HT1080 (cell line): ENCODE measurements around the gene FRMPD2. TPM values are rescaled to one million over a fixed set of nuclear protein-coding genes. Genes with fewer than 3 reads are reported as not detected.
"Not testable (repeated sequence)": the region's sequence is repeated elsewhere in the genome, so short reads cannot be mapped to it uniquely, and the experiment has no call there.

ENCODE experiments used
- DNase-seq: peaks from one replicate; pipeline ENCODE4 v3.0.0-alpha.2; 2015; ENCODE audit warnings: low read depth
- total RNA-seq: library from RNA; depleted of rRNA; stranded (reverse); fragments of >200 nt; shearing (Covaris generic); gene quantifications from 2 replicates; pipeline ENCODE4 v1.2.3, GENCODE V29; 2014

FRMPD2 gene
- total RNA-seq, 1 experiment from 2014 or later = not detected

DNA sequence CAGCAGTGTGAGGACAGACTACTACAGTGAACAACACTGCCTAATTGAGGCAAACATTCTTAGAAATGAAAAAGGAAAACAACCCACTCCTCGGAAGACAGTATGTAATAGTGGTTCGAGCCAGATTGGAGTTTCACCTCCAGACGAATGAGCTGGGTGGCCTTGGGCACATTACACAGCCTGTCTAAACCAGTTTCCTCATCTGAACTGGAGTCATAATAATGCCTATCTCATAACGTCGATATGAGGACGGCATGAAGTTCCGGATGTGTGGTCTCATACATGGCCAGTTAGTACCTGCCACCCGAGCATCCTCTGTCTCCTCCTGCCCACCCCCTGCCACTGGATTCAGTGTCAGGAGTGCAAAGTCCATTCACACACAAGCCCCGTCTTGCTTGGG is 15.8 kb upstream of the FRMPD2 start:
- DNase-seq = no peak

DNA sequence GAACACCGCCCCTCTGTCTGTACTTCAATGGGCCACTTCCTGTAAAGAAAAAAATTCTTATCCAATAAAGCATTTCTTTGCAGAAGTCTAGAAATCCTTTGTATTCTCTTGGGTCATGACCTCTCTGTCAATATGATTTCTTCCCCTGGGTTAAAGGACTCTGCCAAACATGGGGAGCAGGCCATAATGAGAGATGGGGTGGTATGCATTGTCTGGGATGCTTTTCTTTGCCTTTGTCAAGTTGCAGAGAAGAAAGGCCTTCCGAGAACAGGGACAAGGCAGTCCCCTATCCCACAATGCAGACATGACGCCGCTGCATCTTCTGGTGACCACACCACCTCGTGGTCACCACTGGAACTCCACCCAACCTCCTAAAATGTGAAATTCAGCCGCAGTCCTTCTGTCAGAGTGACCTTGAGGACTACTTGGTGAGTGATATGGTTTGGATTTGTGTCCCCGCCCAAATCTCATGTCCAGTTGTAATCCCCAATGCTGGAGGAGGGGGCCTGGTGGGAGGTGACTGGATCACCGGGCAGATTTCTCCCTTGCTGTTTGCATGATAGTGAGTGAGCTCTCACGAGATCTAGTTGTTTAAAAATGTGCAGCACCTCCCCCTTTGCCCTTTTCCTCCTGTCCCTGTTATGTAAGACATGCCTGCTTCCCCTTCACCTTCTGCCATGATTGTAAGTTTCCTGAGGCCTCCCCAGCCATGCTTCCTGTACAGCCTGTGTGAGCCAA is 15.2 kb upstream of the FRMPD2 start:
- peak; percentile 51 for DNase-seq

GRCh38 chr10:48288661-48289060 is 14.2 kb upstream of the FRMPD2 start:
- no peak for DNase-seq

DNA sequence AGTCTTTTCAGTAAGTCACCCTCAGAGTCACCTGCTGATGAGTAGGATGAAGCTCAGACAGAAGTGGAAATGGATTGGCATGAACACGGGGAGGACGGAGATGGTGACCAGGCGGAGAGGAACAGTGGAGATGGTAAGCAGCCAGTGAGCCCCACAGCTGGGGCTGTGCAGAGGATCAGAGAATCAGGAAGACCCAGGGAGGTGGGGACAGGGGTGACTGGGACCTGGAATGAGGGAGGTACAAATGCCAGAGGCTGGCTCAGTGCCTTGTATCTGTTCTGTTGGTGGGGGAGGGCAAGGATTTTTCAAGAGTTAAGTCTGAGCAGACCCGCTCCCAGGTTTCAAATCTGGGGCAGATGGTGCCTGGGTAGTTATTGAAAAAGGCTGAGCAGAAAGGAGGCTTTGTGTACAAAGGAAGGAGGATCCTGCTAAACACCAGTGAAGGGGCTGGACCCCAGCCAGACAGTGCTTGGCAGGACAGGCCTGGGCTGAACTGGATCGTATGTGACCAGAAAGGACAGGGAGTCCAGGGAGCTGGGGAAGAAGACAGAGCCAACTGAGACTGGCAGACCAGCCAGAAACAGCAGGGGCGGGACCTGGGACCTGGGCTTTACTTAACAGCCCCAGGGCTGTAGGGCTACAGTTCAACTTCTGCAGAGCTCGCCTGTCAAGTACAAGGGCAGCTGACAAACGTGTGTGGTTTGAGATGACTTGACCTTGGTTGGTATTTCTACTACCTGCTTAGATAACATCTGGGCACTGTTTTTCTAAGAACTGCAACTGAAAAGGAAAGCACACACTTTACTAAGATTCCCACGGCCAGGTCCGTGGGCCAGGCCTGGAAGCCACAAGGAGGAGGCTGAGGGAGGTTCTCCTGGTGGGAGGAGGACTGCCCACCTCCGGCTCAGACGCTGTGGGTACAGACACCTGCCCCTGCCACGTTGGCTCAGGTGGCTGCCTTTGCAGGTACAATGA is 13.2 kb upstream of the FRMPD2 start:
- no peak for DNase-seq

DNA sequence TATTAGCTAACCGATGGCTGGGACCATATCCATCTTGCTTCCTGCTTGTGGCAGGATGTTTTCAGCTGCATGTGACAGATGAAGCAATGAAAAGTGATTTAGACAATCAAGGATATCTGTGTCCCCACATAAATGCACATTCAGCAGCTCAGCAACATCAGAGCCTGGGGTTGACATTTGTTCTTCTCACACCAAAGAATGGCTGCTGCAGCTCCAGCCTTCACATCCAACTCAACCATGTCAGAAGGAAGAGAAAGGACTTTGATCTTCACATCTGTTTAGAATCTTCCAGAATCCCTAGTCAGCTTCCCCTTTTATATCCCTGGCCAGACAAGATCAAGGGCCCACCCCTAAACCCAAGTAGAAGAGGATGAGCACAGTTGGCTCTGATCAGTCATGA is 11.9 kb upstream of the FRMPD2 start:
- no peak for DNase-seq

GRCh38 chr10:48285710-48286109 is 11.2 kb upstream of the FRMPD2 start:
- DNase-seq = no peak

- DNase-seq = no peak
These were observed 10.3 kb upstream of the FRMPD2 start for GRCh38 chr10:48284811-48285210.

DNA sequence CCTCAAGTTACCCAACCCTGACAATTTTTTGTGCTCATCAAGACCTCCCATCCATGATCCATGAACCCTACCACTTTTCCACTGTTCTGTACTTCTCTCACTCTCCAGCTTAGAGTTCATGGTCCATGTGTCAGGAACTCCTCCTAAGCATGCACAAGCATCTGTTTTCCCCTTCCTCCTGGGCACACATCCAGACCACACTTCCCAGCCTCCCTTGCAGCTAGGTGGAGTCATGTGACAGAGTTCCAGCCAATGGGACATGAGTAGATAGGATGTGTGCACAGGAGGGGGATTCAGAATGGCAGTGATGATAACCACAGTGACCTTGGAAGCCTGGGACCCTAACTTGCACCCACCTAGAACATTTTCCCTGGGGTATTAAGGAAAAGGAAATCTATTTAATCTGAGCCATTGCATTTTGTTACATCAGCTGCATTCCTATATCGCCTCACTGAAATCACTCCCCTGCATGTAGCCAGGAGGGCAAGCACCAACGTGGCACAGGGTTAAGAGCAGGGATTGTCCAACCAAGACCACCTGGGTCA is 9.6 kb upstream of the FRMPD2 start:
- DNase-seq = no peak

DNA sequence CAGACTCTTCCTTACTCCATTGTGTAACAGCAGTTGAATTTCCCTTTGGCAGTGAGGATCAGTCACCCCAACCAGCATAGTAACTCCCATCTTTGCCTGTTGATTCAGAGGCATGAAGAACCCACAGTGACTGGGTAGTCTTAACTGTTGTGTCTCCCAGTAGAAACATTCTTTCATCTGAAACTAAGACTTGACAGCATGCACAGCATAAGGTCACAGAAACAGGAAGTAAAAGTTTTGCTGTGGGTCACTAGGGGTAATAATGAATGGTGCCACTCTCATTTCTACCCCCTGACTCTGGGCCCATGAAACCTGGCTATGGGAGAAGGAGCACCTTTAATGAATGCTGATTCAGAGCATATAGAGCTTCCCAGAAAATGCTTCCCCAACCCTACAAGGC is 8.3 kb upstream of the FRMPD2 start:
- DNase-seq = no peak

- not testable (repeated sequence) for DNase-seq
These were observed 7.2 kb upstream of the FRMPD2 start for GRCh38 chr10:48281697-48282096.

- DNase-seq = no peak
These were observed 4.7 kb upstream of the FRMPD2 start for GRCh38 chr10:48279081-48279751.

- no peak for DNase-seq
These were observed 2.6 kb upstream of the FRMPD2 start for GRCh38 chr10:48277093-48277492.

DNA sequence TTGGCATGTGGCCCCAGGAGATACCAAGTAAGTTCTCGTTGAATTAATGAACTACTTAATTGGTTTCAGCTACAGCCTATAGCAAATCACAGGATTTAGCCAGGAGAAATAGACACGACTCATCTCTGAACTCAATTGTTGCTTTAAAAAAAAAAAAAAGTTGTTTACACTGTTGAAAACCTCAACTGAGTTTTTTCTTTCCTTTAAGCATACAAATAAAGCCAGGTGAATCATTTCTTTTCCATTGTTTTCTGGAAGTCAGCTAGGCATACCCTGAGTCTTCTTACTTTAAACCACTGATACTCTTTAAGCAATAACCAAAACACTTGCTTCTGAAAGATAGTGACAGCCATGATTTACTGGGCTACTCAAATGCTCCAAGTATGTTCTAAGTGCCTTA is 755 bp downstream of the FRMPD2 start:
- DNase-seq = no peak

GRCh38 chr10:48272682-48273081 is 1.8 kb downstream of the FRMPD2 start:
- no peak for DNase-seq

DNA sequence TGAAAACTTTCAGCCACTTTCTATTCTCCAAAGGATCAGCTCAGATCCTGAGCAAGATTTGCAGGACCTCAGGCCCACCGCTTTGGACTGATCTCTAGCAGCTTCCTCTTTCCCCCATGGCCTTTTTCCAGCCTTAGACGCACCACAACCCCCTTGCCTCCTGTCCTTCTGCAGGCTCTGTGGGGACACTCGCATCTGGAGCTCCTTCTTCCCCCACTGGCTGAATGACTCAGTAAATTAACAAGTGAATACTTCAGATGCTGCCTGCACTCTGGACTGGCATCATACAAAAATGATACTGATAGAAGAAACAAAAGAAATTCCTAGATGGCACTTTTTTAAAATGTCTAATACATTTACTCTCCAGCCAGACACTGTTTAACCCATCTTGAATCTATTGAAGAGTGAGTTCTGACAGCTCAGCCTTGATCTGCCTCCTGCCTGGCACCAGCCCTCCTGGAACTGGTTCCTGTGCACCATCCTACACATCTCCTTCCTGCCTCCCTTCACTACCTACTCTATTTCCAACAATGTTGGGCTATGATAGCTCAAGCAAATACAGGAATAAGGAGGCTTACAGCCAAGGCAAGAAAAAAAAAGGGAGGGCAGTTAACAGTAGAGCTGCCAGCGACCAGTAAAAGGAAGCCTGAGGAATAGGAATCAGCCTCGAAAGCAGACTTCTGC is 3.3 kb downstream of the FRMPD2 start:
- no peak for DNase-seq

DNA sequence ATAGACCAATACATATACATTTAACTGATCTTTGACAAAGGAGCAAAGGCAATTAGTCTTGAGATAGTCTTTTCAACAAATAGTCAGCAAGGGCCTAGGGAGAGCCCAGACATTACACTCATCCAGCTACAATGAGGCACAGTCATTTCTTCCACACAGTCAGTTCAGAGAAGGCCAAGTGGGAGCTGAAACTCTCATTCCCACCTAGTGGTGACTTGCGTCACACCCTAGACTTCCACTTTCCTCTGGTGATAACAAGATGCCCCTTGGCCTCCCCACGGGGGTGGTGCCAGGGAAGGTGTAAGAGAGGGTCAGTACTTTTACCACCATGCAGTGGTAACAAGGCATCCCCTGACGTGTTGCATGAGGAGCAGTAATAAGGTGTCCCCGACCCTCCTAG is 8.0 kb downstream of the FRMPD2 start:
- no peak for DNase-seq

DNA sequence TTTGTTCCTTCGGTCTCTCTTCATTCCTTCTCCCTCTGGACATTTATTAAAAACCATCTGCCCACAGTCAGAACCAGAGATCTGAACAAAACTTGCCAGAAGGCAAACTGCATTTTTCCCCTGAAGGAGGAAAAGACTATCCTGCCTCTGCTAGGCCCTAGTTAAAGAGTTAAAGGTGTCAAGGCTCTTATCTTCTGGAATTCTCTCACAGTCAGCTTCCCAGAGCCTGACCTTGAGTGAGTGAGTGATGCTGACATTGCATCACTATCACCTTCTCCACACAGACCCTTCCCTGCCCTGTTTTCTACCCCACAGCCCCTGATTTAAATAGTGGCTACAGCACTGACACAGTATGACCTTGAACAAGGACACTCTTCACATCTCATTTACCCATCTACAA is 16.4 kb downstream of the FRMPD2 start:
- no peak for DNase-seq

- no peak for DNase-seq
These were observed 17.0 kb downstream of the FRMPD2 start for GRCh38 chr10:48257407-48257961.

DNA sequence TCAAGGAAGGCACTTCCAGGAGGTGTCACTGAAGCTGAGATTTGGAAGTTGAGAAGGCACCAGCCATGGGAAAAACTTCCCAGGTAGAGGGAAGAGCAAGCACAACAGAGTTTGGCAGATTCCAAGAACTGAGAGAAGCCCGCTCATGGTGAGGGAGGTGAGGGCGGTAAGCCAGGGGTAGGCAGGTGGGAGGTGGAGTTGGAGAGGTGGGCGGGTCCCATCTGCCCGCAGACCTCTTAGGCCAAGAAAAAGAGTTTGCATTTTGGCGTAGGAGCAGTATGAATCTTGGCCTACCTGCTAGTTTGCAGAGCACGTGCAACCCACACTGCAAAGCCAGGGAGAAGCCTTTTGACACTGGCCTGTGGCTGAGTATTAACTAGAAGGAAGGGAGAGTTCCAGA is 18.8 kb downstream of the FRMPD2 start:
- no peak for DNase-seq

GRCh38 chr10:48254750-48255512 is 19.6 kb downstream of the FRMPD2 start:
- DNase-seq = no peak
